Measurements from ENCODE around the gene GNA14. TPM values are rescaled to one million over a fixed set of nuclear protein-coding genes. Genes with fewer than 3 reads are reported as not detected.
"Not testable (repeated sequence)": the region's sequence is repeated elsewhere in the genome, so short reads cannot be mapped to it uniquely, and the experiment has no call there.

The GNA14 gene
- total RNA-seq, 2 experiments from 2014 or later: not detected

DNA sequence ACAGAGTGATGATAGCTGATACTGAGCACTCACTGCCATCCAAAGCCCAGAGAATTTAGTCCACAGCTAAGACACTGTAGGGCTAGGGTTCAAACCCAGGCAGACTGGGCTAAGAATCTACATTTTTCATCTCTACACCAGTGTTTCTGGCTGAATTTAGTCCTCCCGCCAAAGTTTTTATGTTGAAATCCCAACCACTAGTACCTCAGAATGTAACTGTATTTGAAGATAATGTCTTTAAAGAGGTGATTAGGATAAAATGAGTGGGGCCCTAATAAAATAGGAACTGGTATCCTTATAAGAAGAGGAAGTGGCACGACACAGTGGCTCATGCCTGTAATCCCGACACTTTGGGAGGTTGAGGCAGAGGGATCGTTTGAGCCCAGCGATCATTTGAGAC is 4.3 kb downstream of the GNA14 start:
- H4K20me1 ChIP-seq (ENCODE audit: insufficient read depth, low read length): no peaks in the 10 kb centered on the region
- H3K9me3 ChIP-seq (ENCODE audit: low read length): no peaks in the 10 kb centered on the region
- H3K36me3 ChIP-seq (ENCODE audit: insufficient read depth, low read length): no peaks in the 10 kb centered on the region
- H2AFZ ChIP-seq (ENCODE audit: low read length): no peak overlapping the region
- no peaks in the 10 kb centered on the region for H3K4me1 ChIP-seq (ENCODE audit: insufficient read depth, low read length, poor library complexity, severe bottlenecking)
- H3K4me3 ChIP-seq (ENCODE audit: low read depth, low read length, poor library complexity, severe bottlenecking): no peak overlapping the region
- CTCF ChIA-PET (ENCODE audit: unreplicated experiment): no interaction called here
- intact Hi-C loops (cut with micrococcal nuclease; ENCODE audit: unreplicated experiment): no loop called here
- POLR2A ChIA-PET: no interaction called here
- DNase-seq (ENCODE audit: low spot score): no peak
- no peak overlapping the region for H3K27ac ChIP-seq (ENCODE audit: low read depth, low read length, poor library complexity, severe bottlenecking)
- no peak for TF ChIP-seq EZH2phosphoT487 (IDR thresholded peaks at IDR 0.05; ENCODE audit: borderline replicate concordance, low read depth, low read length)
- TF ChIP-seq CTCF (conservative IDR thresholded peaks at IDR 0.05; ENCODE audit: low read length): no peak
- no peaks in the 10 kb centered on the region for H3K79me2 ChIP-seq (ENCODE audit: insufficient read depth, low read depth, low read length)
- no peak overlapping the region for H3K4me2 ChIP-seq (ENCODE audit: low read length)
- BruUV-seq (replicated peaks): no TSS peak
- H3K9me2 ChIP-seq (ENCODE audit: insufficient read depth, low read length): no peaks in the 10 kb centered on the region

- H3K36me3 ChIP-seq (ENCODE audit: insufficient read depth, low read length): no peaks in the 10 kb centered on the region
- no peaks in the 10 kb centered on the region for H3K79me2 ChIP-seq (ENCODE audit: insufficient read depth, low read depth, low read length)
- no peaks in the 10 kb centered on the region for H3K4me1 ChIP-seq (ENCODE audit: insufficient read depth, low read length, poor library complexity, severe bottlenecking)
- no peak for DNase-seq (ENCODE audit: low spot score)
- no peak overlapping the region for H3K4me2 ChIP-seq (ENCODE audit: low read length)
- POLR2A ChIA-PET: interaction anchor here (0.7 kb wide), 1 partner anchor 8 kb away, joined by 7 read pairs; no protein-coding TSS in a partner anchor
- H3K27ac ChIP-seq (ENCODE audit: low read depth, low read length, poor library complexity, severe bottlenecking): no peak overlapping the region
- no peak overlapping the region for H3K4me3 ChIP-seq (ENCODE audit: low read depth, low read length, poor library complexity, severe bottlenecking)
- CTCF ChIA-PET (ENCODE audit: unreplicated experiment): interaction anchor here (0.6 kb wide), 1 partner anchor 256 kb away, joined by 3 read pairs; no protein-coding TSS in a partner anchor
- H3K9me3 ChIP-seq (ENCODE audit: low read length): no peaks in the 10 kb centered on the region
- H4K20me1 ChIP-seq (ENCODE audit: insufficient read depth, low read length): no peaks in the 10 kb centered on the region
- H2AFZ ChIP-seq (ENCODE audit: low read length): no peak overlapping the region
- intact Hi-C loops (cut with micrococcal nuclease; ENCODE audit: unreplicated experiment): no loop called here
- no TSS peak for BruUV-seq (replicated peaks)
- H3K9me2 ChIP-seq (ENCODE audit: insufficient read depth, low read length): no peaks in the 10 kb centered on the region
- no peak for TF ChIP-seq EZH2phosphoT487 (IDR thresholded peaks at IDR 0.05; ENCODE audit: borderline replicate concordance, low read depth, low read length)
- no peak for TF ChIP-seq CTCF (conservative IDR thresholded peaks at IDR 0.05; ENCODE audit: low read length)
Measured at GRCh38 chr9:77640741-77641580, 7.2 kb downstream of the GNA14 start.

- no peak for DNase-seq (ENCODE audit: low spot score)
- intact Hi-C loops (cut with micrococcal nuclease; ENCODE audit: unreplicated experiment): no loop called here
- TF ChIP-seq CTCF (conservative IDR thresholded peaks at IDR 0.05; ENCODE audit: low read length) (no peak), EZH2phosphoT487 (IDR thresholded peaks at IDR 0.05; ENCODE audit: borderline replicate concordance, low read depth, low read length) (no peak)
- no peaks in the 10 kb centered on the region for H3K36me3 ChIP-seq (ENCODE audit: insufficient read depth, low read length)
- H3K27ac ChIP-seq (ENCODE audit: low read depth, low read length, poor library complexity, severe bottlenecking): no peak overlapping the region
- CTCF ChIA-PET (ENCODE audit: unreplicated experiment): no interaction called here
- POLR2A ChIA-PET: interaction anchor here (0.6 kb wide), 1 partner anchor 8 kb away, joined by 7 read pairs; no protein-coding TSS in a partner anchor
- H3K79me2 ChIP-seq (ENCODE audit: insufficient read depth, low read depth, low read length): no peaks in the 10 kb centered on the region
- no peak overlapping the region for H3K4me2 ChIP-seq (ENCODE audit: low read length)
- no peaks in the 10 kb centered on the region for H4K20me1 ChIP-seq (ENCODE audit: insufficient read depth, low read length)
- no peaks in the 10 kb centered on the region for H3K4me1 ChIP-seq (ENCODE audit: insufficient read depth, low read length, poor library complexity, severe bottlenecking)
- H3K4me3 ChIP-seq (ENCODE audit: low read depth, low read length, poor library complexity, severe bottlenecking): no peak overlapping the region
- no peaks in the 10 kb centered on the region for H3K9me2 ChIP-seq (ENCODE audit: insufficient read depth, low read length)
- no peak overlapping the region for H2AFZ ChIP-seq (ENCODE audit: low read length)
- no TSS peak for BruUV-seq (replicated peaks)
- no peaks in the 10 kb centered on the region for H3K9me3 ChIP-seq (ENCODE audit: low read length)
Measured at GRCh38 chr9:77632652-77633051, 15.5 kb downstream of the GNA14 start.

DNA sequence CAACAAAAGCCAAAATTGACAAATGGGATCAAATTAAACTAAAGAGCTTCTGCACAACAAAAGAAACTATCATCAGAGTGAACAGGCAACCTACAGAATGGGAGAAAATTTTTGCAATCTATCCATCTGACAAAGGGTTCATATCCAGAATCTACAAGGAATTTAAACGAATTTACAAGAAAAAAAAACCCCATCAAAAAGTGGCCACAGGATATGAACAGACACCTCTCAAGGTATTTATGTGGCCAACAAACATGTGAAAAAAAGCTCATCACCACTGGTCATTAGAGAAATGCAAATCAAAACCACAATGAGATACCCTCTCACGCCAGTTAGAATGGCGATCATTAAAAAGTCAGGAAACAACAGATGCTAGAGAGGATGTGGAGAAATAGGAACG is 19.3 kb downstream of the GNA14 start:
- POLR2A ChIA-PET: interaction anchor here (0.7 kb wide), 1 partner anchor 22 kb away, joined by 4 read pairs; no protein-coding TSS in a partner anchor
- H3K4me2 ChIP-seq (ENCODE audit: low read length); BruUV-seq (replicated peaks); H3K9me3 ChIP-seq (ENCODE audit: low read length); H3K9me2 ChIP-seq (ENCODE audit: insufficient read depth, low read length); H2AFZ ChIP-seq (ENCODE audit: low read length); H3K4me3 ChIP-seq (ENCODE audit: low read depth, low read length, poor library complexity, severe bottlenecking); H3K4me1 ChIP-seq (ENCODE audit: insufficient read depth, low read length, poor library complexity, severe bottlenecking); H3K79me2 ChIP-seq (ENCODE audit: insufficient read depth, low read depth, low read length); intact Hi-C loops (cut with micrococcal nuclease; ENCODE audit: unreplicated experiment); H3K27ac ChIP-seq (ENCODE audit: low read depth, low read length, poor library complexity, severe bottlenecking); CTCF ChIA-PET (ENCODE audit: unreplicated experiment); DNase-seq (ENCODE audit: low spot score); H3K36me3 ChIP-seq (ENCODE audit: insufficient read depth, low read length); H4K20me1 ChIP-seq (ENCODE audit: insufficient read depth, low read length): not testable (repeated sequence)

All from OCI-LY7 (cell line).